GM10266 (cell line): ENCODE data around the gene MSH4.
"Not testable (repeated sequence)": the region's sequence is repeated elsewhere in the genome, so short reads cannot be mapped to it uniquely, and the experiment has no call there.

Experiments used
- DNase-seq: peaks from one replicate; pipeline ENCODE4 v3.0.0; 2012; ENCODE audit errors: extremely low spot score
- TF ChIP-seq, protein P1 (sequence below): IDR thresholded peaks from 2 replicates; pipeline ENCODE4 v1.5.1; 2012; ENCODE audit warnings: mild to moderate bottlenecking, low read depth; ENCODE audit not compliant: control insufficient read depth, insufficient read depth; ENCODE audit errors: missing control alignments

MSH4 gene

DNA sequence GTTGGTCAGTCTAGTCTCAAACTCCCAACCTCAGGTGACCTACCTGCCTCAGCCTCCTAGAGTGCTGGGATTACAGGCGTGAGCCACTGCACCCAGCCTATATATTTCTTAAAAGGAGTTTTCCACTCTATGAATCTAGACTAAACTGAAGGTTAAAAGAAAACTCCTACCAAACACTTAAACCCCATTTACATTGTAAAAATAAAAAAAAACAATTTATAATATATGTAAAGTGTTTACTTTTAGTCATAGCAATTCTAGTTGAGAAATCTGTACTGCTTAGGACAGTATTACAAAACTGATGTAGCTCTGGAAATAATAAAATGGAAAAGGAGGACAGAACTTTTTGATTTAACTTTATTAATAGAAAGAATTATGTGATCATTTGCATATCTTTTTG, 126.0 kb downstream of the MSH4 start:
- DNase-seq, result no peak
- TF ChIP-seq, protein P1, sequence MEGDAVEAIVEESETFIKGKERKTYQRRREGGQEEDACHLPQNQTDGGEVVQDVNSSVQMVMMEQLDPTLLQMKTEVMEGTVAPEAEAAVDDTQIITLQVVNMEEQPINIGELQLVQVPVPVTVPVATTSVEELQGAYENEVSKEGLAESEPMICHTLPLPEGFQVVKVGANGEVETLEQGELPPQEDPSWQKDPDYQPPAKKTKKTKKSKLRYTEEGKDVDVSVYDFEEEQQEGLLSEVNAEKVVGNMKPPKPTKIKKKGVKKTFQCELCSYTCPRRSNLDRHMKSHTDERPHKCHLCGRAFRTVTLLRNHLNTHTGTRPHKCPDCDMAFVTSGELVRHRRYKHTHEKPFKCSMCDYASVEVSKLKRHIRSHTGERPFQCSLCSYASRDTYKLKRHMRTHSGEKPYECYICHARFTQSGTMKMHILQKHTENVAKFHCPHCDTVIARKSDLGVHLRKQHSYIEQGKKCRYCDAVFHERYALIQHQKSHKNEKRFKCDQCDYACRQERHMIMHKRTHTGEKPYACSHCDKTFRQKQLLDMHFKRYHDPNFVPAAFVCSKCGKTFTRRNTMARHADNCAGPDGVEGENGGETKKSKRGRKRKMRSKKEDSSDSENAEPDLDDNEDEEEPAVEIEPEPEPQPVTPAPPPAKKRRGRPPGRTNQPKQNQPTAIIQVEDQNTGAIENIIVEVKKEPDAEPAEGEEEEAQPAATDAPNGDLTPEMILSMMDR, result no peak

DNA sequence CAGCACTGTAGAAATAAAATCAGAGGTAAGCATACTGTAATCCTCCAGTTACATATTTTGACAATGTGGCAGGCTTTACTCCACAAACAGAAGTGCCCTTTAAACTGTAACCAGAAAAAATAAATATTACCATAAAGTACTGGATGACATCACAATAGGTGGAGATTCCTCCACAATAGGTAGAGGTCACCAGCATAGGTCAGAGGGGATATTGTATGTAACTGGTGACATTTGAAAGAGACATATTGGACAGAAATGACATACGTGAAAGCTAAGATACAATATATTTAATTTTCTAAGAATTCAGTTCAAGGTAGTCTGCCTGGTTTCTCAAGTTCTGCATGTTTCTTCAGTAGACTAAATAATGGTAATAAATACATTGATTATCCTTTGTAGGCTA, 135.6 kb downstream of the MSH4 start, which contains the start of gene ASB17:
Gene ASB17, minus strand, starts transcription at position 101 of the 400 bp plus-strand sequence. CDS start 113 bp downstream, outside the sequence.
- TF ChIP-seq, protein P1, result no peak
- DNase-seq, result no peak

DNA sequence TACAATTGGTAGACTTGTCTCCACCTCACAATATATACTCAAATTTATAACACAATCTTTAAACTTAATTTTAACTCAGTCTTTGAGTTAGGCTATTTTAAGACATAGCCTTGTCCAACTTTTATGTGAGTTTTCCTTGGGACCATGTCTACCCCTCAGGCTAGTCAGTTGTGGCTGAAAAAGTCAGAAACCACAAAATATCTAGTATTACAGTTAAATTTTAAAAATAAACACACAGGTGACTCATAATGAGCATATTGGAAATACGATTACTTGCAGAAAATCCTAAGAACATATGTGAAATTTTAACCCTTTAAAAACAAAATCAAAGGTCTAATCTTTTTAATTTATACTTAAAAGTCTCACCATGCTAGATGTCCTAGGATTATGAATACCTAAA, 140.4 kb downstream of the MSH4 start:
- DNase-seq, result no peak

DNA sequence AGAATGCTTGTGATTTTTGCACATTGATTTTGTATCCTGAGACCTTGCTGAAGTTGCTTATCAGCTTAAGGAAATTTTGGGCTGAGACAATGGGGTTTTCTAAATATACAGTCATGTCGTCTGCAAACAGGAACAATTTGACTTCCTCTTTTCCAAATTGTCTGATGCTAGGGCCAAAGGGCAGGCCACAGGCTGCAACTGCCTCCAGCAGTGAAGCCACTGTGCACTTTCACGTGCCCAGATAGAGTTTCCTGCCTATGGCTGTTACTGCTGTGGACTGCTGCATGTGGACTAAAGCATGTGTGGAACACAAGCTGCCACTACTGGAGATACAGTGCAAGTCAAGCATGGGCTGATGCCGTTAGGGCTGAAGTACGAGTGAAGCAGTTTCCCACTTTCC, 146.4 kb downstream of the MSH4 start:
- not testable (repeated sequence) for DNase-seq

More for the DNA sequence above, 140.4 kb downstream of the MSH4 start:
- TF ChIP-seq, protein P1, result no peak

DNA sequence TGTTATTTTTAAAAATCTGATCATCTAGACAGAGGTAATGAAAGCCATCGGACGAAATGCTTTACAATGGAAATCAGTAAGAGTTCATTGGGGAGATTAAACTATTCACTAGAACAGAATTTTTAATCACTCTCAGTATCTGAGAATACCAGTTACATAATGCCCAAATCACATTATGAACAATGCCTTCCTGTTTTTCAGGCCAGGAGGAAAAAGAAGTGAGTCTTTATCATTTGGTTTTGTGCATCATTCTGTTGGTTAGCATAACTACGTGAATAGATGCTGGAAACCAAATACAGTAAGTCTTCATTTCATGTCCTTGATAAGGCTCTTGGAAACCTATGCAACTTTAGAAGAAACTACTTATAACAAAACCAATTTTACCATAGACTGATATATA, 153.5 kb downstream of the MSH4 start:
- TF ChIP-seq, protein P1, result no peak
- DNase-seq, result no peak

DNA sequence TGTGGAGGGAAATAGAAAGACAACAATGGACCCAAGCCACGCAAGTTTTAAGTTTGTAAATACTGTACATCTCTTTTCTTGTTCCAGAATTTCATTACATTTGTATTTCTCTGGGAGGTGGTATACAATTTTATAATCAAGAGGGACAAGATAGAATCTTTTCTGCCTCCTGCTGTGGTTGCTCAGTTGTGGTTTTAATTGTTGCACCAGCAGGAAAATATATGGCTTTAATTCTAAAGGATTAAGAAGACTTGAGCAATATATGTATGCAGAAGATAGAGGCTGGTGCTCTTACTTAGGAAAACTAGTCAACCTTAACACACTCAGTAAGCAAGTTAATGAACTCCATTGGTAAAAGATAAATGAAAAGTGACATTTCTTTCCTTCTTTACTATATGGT, 155.3 kb downstream of the MSH4 start:
- DNase-seq, result no peak
- TF ChIP-seq, protein P1, result no peak

DNA sequence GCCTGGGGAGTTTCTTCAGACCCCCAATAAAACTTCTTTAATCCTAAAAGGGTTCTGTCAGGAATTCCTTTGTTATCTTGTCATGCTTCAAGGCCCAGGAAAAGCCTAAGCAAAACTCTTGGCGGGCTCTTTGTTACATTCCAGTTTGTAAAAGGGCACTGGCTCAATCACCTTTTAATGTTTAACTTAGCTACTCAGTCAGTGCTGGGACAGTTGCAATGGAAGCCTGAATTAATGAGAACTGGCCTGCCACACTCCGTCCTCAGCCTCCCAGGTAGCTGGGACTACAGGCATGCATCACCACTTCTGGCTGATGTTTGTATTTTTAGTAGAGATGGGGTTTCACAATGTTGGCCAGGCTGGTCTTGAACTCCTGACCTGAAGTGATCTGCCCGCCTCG, 156.8 kb downstream of the MSH4 start:
- DNase-seq, result no peak
- TF ChIP-seq, protein P1, result no peak

DNA sequence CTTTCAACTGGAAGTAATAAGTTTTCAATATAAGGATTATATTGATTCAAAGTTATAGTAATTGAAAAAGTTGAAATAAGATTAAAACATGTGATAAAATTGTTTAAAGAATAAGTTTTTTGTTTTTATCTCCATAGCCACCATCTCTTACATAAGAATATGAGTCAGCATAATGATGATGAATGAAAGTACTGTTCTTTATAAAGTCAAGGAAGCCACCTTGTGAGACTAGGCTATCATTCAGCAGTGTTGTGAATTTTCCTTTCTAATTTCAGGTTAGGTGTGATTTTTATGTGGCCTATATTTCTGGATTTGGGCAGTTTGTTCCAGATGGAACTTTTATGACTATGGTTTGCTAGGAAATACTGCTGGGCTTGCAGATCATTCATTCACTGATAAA, 157.9 kb downstream of the MSH4 start:
- TF ChIP-seq, protein P1, result no peak
- DNase-seq, result no peak
